ENCODE results near the gene TSSK2.

Gene TSSK2

DNA sequence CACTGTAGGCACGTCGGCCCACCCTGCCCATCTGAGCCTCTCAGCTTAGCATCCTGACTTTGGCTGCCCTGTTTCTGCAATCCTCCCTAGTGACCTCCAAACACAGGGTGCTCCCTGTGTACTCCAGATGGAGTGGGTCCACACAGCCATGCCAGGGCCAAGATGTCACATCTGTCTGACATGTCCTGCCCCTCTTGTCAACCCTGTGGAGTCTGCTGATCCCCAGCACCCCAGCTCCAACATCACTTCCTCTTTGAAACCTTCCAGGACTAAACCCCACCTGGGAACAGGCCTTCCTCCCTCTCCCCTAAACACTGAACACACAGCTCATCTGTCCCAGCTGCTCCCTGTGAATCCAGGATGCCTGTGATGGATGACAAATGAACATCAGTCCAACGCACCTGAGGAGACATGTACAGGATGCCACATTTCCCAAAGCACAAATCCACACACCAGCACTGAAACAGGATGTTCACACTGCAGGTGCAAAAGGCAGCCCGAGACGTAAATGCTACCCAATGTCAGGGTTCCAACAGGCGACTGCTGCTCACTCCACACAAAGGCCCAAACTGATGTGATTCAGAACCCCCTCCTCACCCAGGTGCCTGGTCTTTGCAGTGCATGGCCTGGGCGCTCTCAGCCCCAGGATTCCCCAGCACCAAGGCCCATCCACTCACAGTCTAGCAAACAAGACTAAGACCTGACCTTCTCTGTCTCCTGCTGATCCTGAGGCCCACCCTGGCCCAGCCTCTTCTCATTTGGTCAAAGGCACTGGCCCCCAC lies 2.0 kb upstream of the TSSK2 start:
- no peak overlapping the region for H3K27ac ChIP-seq
- peaks cover 36% of the 10 kb centered on the region for H3K36me3 ChIP-seq
- TF ChIP-seq, protein P1, sequence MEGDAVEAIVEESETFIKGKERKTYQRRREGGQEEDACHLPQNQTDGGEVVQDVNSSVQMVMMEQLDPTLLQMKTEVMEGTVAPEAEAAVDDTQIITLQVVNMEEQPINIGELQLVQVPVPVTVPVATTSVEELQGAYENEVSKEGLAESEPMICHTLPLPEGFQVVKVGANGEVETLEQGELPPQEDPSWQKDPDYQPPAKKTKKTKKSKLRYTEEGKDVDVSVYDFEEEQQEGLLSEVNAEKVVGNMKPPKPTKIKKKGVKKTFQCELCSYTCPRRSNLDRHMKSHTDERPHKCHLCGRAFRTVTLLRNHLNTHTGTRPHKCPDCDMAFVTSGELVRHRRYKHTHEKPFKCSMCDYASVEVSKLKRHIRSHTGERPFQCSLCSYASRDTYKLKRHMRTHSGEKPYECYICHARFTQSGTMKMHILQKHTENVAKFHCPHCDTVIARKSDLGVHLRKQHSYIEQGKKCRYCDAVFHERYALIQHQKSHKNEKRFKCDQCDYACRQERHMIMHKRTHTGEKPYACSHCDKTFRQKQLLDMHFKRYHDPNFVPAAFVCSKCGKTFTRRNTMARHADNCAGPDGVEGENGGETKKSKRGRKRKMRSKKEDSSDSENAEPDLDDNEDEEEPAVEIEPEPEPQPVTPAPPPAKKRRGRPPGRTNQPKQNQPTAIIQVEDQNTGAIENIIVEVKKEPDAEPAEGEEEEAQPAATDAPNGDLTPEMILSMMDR (IDR thresholded peaks at IDR 0.05) = no peak
- no peaks in the 10 kb centered on the region for H3K27me3 ChIP-seq
- H3K9me3 ChIP-seq = no peaks in the 10 kb centered on the region
- H3K4me3 ChIP-seq (ENCODE audit: low read depth in 1 of 2, low read length in 1 of 2) = no peak overlapping the region
- H3K4me1 ChIP-seq (ENCODE audit: control insufficient read depth in 1 of 2, insufficient read depth in 1 of 2, low read depth in 1 of 2, low read length in 1 of 2) = no peaks in the 10 kb centered on the region

DNA sequence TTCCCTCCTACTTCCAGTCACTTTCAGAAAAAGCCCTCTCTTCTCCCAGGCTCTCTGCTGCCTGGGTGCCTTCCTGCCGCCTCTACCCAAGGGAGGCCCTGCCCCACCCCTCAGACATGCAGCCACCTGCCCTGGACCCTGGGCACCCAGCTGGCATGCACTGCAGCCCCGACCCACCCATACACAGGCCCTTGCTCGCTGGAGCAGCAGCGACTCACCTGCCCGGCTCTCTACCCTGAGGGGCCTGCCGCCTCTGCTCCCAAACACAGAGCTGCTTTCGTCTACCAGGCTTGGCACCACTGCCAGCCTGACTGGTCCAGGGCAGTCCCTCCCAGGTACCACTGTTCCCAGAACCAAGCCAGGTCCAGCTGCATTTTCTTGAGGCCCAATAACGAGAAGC lies 1.2 kb upstream of the TSSK2 start:
- H3K36me3 ChIP-seq = peaks cover 43% of the 10 kb centered on the region
- H3K27me3 ChIP-seq = no peaks in the 10 kb centered on the region
- H3K4me3 ChIP-seq (ENCODE audit: low read depth in 1 of 2, low read length in 1 of 2) = no peak overlapping the region
- H3K4me1 ChIP-seq (ENCODE audit: control insufficient read depth in 1 of 2, insufficient read depth in 1 of 2, low read depth in 1 of 2, low read length in 1 of 2) = no peaks in the 10 kb centered on the region
- TF ChIP-seq, protein P1 (IDR thresholded peaks at IDR 0.05) = no peak
- no peak overlapping the region for H3K27ac ChIP-seq
- no peaks in the 10 kb centered on the region for H3K9me3 ChIP-seq

DNA sequence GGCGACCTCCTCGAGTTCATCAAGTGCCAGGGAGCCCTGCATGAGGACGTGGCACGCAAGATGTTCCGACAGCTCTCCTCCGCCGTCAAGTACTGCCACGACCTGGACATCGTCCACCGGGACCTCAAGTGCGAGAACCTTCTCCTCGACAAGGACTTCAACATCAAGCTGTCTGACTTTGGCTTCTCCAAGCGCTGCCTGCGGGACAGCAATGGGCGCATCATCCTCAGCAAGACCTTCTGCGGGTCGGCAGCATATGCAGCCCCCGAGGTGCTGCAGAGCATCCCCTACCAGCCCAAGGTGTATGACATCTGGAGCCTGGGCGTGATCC lies 542 bp downstream of the TSSK2 start:
- no peaks in the 10 kb centered on the region for H3K27me3 ChIP-seq
- peaks cover 61% of the 10 kb centered on the region for H3K36me3 ChIP-seq
- no peak overlapping the region for H3K27ac ChIP-seq
- H3K4me1 ChIP-seq (ENCODE audit: control insufficient read depth in 1 of 2, insufficient read depth in 1 of 2, low read depth in 1 of 2, low read length in 1 of 2) = no peaks in the 10 kb centered on the region
- no peaks in the 10 kb centered on the region for H3K9me3 ChIP-seq
- TF ChIP-seq, protein P1 (IDR thresholded peaks at IDR 0.05) = no peak
- H3K4me3 ChIP-seq (ENCODE audit: low read depth in 1 of 2, low read length in 1 of 2) = no peak overlapping the region

DNA sequence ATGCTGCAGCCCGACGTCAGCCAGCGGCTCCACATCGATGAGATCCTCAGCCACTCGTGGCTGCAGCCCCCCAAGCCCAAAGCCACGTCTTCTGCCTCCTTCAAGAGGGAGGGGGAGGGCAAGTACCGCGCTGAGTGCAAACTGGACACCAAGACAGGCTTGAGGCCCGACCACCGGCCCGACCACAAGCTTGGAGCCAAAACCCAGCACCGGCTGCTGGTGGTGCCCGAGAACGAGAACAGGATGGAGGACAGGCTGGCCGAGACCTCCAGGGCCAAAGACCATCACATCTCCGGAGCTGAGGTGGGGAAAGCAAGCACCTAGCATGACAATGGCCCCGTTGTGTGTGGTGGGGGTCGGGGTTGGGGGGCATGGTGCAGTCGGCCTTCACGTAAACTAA lies 1.0 kb downstream of the TSSK2 start:
- H3K36me3 ChIP-seq = peaks cover 66% of the 10 kb centered on the region
- H3K4me3 ChIP-seq (ENCODE audit: low read depth in 1 of 2, low read length in 1 of 2) = no peak overlapping the region
- TF ChIP-seq, protein P1 (IDR thresholded peaks at IDR 0.05) = no peak
- H3K9me3 ChIP-seq = no peaks in the 10 kb centered on the region
- no peaks in the 10 kb centered on the region for H3K27me3 ChIP-seq
- no peak overlapping the region for H3K27ac ChIP-seq
- no peaks in the 10 kb centered on the region for H3K4me1 ChIP-seq (ENCODE audit: control insufficient read depth in 1 of 2, insufficient read depth in 1 of 2, low read depth in 1 of 2, low read length in 1 of 2)

DNA sequence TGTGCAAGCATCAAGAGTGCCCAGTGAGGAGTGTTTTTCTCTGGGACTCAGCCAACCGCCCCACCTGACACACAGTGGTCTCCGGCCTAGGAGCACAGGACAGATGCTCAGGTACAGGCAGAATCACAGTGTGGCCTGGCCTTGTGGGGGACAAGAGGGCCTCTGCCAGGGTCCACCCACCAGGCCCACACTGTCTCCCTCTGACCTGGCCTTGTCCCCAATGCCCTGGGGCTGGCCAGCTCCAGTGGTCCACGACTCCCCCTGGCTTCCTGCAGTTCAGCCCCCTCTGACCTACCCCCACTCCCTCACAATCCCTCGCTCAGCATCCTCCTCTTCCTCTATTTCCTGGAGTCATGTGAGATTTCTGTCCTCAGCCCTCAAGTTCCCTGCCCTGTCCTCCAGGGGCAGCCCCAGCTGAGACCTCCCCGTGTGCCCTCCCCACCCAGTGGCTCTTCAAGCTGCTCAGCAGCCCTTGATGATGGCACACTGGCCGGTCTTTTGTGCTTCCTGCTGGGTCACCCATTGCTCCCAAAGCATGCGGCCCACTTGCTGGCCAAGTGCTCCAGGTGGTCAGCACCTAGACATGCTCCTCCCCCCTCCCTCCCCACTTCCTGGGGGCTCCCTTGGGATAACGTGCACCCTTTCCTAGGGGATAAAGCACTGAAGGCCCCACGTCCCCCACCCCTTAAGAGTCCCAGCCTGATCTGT lies 1.7 kb downstream of the TSSK2 start:
- Histone ChIP-seq H3K9me3 (no peaks in the 10 kb centered on the region), H3K36me3 (peaks cover 73% of the 10 kb centered on the region), H3K4me3 (ENCODE audit: low read depth in 1 of 2, low read length in 1 of 2) (no peak overlapping the region), H3K27ac (no peak overlapping the region), H3K27me3 (no peaks in the 10 kb centered on the region), H3K4me1 (ENCODE audit: control insufficient read depth in 1 of 2, insufficient read depth in 1 of 2, low read depth in 1 of 2, low read length in 1 of 2) (no peaks in the 10 kb centered on the region)
- TF ChIP-seq, protein P1 (IDR thresholded peaks at IDR 0.05) = no peak

Data from neutrophil (primary cell).